ENCODE measurements around the gene CAPG.
"Not testable (repeated sequence)": the region's sequence is repeated elsewhere in the genome, so short reads cannot be mapped to it uniquely, and the experiment has no call there.

The CAPG gene

GRCh38 chr2:85440729-85441128 lies 30.6 kb upstream of the CAPG start:
- Histone ChIP-seq H3K36me3 (ENCODE audit: insufficient read depth, low read length) (no peaks in the 10 kb centered on the region), H4K20me1 (ENCODE audit: insufficient read depth, low read length, poor library complexity, severe bottlenecking) (no peaks in the 10 kb centered on the region), H2AFZ (ENCODE audit: low read length) (no peak overlapping the region), H3K79me2 (ENCODE audit: insufficient read depth, low read length) (no peaks in the 10 kb centered on the region), H3K9me2 (replicated peaks; ENCODE audit: low read depth, low read length) (no peaks in the 10 kb centered on the region), H3K9me3 (ENCODE audit: insufficient read depth, low read depth, low read length) (no peaks in the 10 kb centered on the region), H3K4me1 (ENCODE audit: insufficient read depth, low read length, poor library complexity, severe bottlenecking) (peaks cover 8% of the 10 kb centered on the region), H3K9ac (ENCODE audit: low read depth, low read length, poor library complexity, severe bottlenecking) (no peak overlapping the region), H3K4me2 (ENCODE audit: low read depth, low read length, poor library complexity, severe bottlenecking) (no peak overlapping the region), H3F3A (ENCODE audit: low read depth) (no peaks in the 10 kb centered on the region), H3K27me3 (ENCODE audit: insufficient read depth, low read length, poor library complexity, severe bottlenecking) (no peaks in the 10 kb centered on the region), H3K4me3 (ENCODE audit: low read length, poor library complexity, severe bottlenecking) (no peak overlapping the region)
- no peak for TF ChIP-seq CTCF (conservative IDR thresholded peaks at IDR 0.05; ENCODE audit: low read length)
- no peak for TF ChIP-seq EZH2phosphoT487 (IDR thresholded peaks at IDR 0.05; ENCODE audit: borderline replicate concordance)

GRCh38 chr2:85439986-85440385 lies 29.8 kb upstream of the CAPG start:
- H4K20me1 ChIP-seq (ENCODE audit: insufficient read depth, low read length, poor library complexity, severe bottlenecking) = no peaks in the 10 kb centered on the region
- no peaks in the 10 kb centered on the region for H3K9me3 ChIP-seq (ENCODE audit: insufficient read depth, low read depth, low read length)
- H3F3A ChIP-seq (ENCODE audit: low read depth) = no peaks in the 10 kb centered on the region
- H3K79me2 ChIP-seq (ENCODE audit: insufficient read depth, low read length) = no peaks in the 10 kb centered on the region
- no peak overlapping the region for H3K9ac ChIP-seq (ENCODE audit: low read depth, low read length, poor library complexity, severe bottlenecking)
- no peak for TF ChIP-seq EZH2phosphoT487 (IDR thresholded peaks at IDR 0.05; ENCODE audit: borderline replicate concordance)
- no peak for TF ChIP-seq CTCF (conservative IDR thresholded peaks at IDR 0.05; ENCODE audit: low read length)
- H3K36me3 ChIP-seq (ENCODE audit: insufficient read depth, low read length) = no peaks in the 10 kb centered on the region
- no peak overlapping the region for H2AFZ ChIP-seq (ENCODE audit: low read length)
- no peaks in the 10 kb centered on the region for H3K27me3 ChIP-seq (ENCODE audit: insufficient read depth, low read length, poor library complexity, severe bottlenecking)
- H3K4me1 ChIP-seq (ENCODE audit: insufficient read depth, low read length, poor library complexity, severe bottlenecking) = peaks cover 9% of the 10 kb centered on the region
- H3K9me2 ChIP-seq (replicated peaks; ENCODE audit: low read depth, low read length) = no peaks in the 10 kb centered on the region
- no peak overlapping the region for H3K4me2 ChIP-seq (ENCODE audit: low read depth, low read length, poor library complexity, severe bottlenecking)
- H3K4me3 ChIP-seq (ENCODE audit: low read length, poor library complexity, severe bottlenecking) = no peak overlapping the region

GRCh38 chr2:85439569-85439968 lies 29.4 kb upstream of the CAPG start:
- H2AFZ ChIP-seq (ENCODE audit: low read length); H3K27me3 ChIP-seq (ENCODE audit: insufficient read depth, low read length, poor library complexity, severe bottlenecking); H3K9me3 ChIP-seq (ENCODE audit: insufficient read depth, low read depth, low read length); H3F3A ChIP-seq (ENCODE audit: low read depth); H3K9ac ChIP-seq (ENCODE audit: low read depth, low read length, poor library complexity, severe bottlenecking); H3K4me3 ChIP-seq (ENCODE audit: low read length, poor library complexity, severe bottlenecking); H3K4me1 ChIP-seq (ENCODE audit: insufficient read depth, low read length, poor library complexity, severe bottlenecking); H3K9me2 ChIP-seq (replicated peaks; ENCODE audit: low read depth, low read length); H3K36me3 ChIP-seq (ENCODE audit: insufficient read depth, low read length); H3K79me2 ChIP-seq (ENCODE audit: insufficient read depth, low read length); H4K20me1 ChIP-seq (ENCODE audit: insufficient read depth, low read length, poor library complexity, severe bottlenecking); H3K4me2 ChIP-seq (ENCODE audit: low read depth, low read length, poor library complexity, severe bottlenecking): not testable (repeated sequence)

GRCh38 chr2:85439025-85439472 lies 28.9 kb upstream of the CAPG start:
- Histone ChIP-seq H4K20me1 (ENCODE audit: insufficient read depth, low read length, poor library complexity, severe bottlenecking) (no peaks in the 10 kb centered on the region), H3F3A (ENCODE audit: low read depth) (no peaks in the 10 kb centered on the region), H3K79me2 (ENCODE audit: insufficient read depth, low read length) (no peaks in the 10 kb centered on the region), H3K27me3 (ENCODE audit: insufficient read depth, low read length, poor library complexity, severe bottlenecking) (no peaks in the 10 kb centered on the region), H3K4me1 (ENCODE audit: insufficient read depth, low read length, poor library complexity, severe bottlenecking) (peaks cover 9% of the 10 kb centered on the region), H3K9me2 (replicated peaks; ENCODE audit: low read depth, low read length) (no peaks in the 10 kb centered on the region), H3K4me2 (ENCODE audit: low read depth, low read length, poor library complexity, severe bottlenecking) (peak overlapping the region; percentile 62), H3K9ac (ENCODE audit: low read depth, low read length, poor library complexity, severe bottlenecking) (peak overlapping the region; percentile 79), H3K36me3 (ENCODE audit: insufficient read depth, low read length) (no peaks in the 10 kb centered on the region), H3K9me3 (ENCODE audit: insufficient read depth, low read depth, low read length) (no peaks in the 10 kb centered on the region), H2AFZ (ENCODE audit: low read length) (no peak overlapping the region), H3K4me3 (ENCODE audit: low read length, poor library complexity, severe bottlenecking) (no peak overlapping the region)
- no peak for TF ChIP-seq EZH2phosphoT487 (IDR thresholded peaks at IDR 0.05; ENCODE audit: borderline replicate concordance)
- TF ChIP-seq CTCF (conservative IDR thresholded peaks at IDR 0.05; ENCODE audit: low read length) = no peak

All from Loucy (cell line).